HG03095 (cell line): ENCODE data around the gene FIGNL2.
"Not testable (repeated sequence)": the region's sequence is repeated elsewhere in the genome, so short reads cannot be mapped to it uniquely, and the experiment has no call there.

ENCODE experiments used
- ATAC-seq: cut with Tn5 transposase; IDR thresholded peaks from one replicate; pipeline ENCODE4 v1.9.1; 2021; ENCODE audit warnings: moderate library complexity; ENCODE audit not compliant: unreplicated experiment

Gene FIGNL2

DNA sequence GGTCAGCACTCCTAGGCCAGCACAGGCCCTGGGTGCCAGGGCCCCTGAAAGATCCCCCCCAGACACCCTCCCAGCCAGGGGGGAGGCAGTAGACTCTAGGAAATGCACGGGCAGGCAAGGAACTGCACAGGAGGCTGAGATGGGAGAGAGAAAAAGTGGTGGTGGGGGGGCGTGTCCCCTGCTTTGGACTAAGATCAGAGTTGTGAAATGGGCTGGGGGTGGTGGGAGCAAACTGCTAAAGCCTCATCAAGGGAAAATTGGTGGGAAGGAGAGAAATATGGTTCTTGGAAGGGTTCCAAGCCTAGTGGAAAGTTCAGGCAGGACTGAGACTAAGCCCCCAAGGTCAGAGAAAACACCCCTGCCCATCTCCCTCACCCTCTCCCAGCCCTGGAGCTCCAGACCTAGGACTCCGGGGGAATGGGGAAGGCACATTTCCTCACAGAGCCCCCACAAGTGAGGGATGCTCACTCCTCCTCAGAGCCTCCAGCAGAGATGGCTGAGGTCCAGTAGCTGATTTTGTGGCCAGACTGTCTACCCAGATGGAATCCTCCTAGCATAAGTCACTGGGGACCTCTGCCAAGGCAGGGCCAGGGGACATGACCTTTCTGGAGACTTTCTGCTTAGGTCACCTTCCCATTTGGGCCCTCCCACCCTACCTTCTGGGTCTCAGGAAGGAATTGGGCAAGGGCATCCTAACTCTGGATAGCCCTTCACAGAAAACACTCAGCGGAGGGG is 29.8 kb downstream of the FIGNL2 start:
- ATAC-seq: no peak

DNA sequence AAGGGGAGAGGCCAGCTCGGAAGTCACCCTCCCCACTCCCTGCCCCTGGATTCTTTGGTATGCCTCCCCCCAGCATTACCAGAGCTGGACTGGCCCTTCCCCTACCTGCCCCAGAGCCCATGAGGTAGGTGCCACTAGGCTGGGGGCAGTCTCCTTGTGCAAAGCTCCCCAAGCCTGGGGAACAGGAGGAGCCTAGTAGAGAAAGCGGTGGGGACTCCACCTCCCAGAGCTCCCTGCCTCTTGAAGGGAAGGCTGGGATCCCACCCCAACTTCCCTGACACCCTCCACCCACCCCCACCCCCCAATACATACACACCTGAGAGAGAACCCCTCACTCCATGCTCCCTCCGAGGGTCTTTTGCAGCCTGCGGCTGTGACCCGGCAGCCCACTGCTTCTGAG is 30.4 kb downstream of the FIGNL2 start:
- ATAC-seq: no peak

DNA sequence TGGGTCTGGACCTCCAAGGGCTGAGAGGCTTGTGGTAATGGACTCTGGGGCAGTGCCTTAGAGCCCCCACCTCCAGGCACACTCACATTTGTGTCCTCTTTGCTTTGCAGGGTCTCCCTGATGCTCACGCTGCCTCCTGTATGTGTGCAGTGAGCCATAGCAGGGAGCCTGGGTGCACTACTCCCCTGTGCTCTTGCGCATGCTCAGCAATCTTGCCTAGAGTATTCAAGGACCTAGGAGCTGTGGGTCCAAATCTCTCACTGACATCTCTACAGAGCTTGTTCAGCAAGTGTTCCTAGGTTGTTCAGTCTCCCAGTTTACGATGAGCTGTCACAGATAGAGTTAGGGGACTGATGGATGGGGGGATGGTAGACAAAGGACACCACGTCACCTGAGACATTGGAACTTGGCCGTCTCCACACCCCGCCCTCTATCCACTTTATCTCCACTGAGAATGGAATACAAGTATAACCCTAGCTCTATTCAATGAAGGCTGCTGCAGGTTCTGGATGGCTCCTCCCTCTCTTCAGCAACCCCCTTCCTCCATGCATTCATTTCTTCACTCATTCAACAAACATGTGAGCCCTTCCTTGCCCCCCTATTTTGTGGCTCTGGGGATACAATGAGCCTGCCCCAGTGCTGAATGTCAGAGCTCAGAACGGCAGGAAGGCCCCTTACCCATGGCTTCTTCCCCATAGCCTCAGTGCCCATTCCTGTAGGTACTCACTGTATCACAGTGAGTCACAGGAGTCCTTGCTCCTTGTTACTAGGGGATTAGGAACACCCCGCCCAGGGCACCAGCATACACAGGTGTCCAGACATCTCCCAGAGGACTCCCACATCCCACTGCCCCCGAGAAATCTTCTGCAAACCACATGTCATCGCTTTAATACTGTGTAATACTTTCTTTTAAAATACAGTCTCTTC is 31.2 kb downstream of the FIGNL2 start:
- ATAC-seq: no peak

DNA sequence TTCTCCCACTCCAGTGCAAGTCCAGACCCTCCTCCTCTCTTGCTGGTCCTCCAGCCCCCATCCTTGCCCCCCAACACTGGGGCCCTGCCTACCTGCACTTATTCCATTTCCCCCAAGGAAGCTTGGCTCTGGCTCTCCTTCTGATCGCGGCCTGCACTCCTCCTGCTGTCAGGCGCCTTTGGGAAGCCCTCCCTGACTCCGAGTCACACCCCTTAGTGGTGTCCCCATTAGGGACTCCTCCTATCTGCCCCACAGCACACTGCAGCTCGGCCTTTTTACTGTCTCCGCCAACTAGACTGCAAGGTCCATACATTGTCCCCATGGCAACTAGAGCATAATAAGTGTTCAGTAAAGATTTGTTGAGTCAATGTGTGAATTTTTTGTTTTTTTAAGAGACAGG is 32.9 kb downstream of the FIGNL2 start:
- no peak for ATAC-seq

DNA sequence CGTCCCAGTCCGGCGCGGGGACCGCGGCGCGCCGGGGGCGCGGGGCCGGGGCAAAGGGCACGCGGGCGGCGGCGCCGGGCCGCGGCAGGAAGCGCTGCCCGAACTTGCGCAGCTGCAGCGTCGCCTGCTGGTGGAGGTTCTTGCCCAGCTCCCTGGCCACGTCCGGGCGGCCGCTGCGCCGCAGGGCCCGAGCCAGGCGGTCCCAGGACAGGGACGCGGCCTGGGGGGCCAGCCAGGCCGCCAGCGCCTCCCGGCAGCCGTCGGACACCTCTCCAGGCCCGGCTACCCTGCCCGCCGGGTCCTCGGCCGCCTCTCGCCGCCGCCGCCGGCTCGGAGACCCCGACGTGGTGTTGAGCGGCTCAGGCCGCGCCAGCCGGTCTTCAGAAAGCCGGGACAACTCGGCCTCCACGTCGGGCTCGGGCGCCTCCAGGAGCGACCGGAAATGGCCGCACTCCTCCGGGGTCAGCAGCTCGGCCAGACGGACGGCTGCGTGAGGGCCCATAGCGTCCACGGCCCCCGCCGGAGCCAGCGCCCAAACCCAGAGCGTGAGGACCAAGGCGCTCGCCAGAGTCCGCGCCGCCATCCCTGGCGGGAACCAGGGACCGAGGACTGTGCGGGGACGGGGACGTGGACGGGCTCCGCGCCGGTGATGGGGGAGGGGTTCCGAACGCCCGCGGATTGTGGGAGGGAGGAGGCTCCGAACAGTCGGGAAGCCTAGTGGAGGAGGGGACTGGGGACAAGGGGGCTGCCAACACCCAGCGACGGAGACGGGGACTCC is 34.0 kb downstream of the FIGNL2 start:
- no peak for ATAC-seq

DNA sequence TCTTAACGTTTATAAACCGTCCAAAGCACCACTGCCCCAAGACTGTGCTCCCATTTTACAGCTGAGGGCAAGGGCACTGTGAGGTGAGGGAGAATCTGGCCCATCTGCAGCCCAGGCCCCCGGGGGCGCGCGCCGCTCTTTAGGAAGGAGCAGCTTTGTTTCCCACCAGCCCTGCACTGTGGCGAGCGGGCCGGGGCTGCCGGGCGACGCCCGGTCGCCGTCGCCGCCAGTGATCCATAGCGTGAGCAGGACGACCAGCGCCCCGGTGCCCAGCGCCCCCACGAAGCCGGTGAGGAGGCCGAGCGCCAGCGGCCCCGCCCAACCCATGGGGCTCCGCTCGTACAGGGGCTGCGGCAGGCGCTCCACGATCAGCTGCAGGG is 34.6 kb downstream of the FIGNL2 start:
- ATAC-seq: no peak

DNA sequence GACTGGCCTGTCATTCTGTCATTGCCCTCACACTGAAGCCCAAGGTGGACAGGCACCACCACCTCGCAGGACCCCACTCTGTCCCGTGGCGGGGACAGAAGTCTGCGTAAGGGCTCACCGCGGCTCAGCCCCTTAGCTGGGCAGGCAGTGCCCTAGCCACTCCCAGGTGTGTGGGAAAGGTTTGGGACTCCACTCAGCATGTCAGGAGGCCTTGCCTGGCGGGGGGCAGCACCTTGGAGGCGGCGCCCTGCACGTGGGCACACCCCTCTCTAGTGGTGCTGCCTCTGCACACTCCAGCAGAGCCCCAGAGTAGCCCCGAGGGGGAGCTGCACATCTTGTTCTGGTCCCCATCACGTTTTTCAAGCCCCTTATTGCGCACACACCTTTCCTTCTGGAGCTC is 35.6 kb downstream of the FIGNL2 start:
- ATAC-seq: no peak

DNA sequence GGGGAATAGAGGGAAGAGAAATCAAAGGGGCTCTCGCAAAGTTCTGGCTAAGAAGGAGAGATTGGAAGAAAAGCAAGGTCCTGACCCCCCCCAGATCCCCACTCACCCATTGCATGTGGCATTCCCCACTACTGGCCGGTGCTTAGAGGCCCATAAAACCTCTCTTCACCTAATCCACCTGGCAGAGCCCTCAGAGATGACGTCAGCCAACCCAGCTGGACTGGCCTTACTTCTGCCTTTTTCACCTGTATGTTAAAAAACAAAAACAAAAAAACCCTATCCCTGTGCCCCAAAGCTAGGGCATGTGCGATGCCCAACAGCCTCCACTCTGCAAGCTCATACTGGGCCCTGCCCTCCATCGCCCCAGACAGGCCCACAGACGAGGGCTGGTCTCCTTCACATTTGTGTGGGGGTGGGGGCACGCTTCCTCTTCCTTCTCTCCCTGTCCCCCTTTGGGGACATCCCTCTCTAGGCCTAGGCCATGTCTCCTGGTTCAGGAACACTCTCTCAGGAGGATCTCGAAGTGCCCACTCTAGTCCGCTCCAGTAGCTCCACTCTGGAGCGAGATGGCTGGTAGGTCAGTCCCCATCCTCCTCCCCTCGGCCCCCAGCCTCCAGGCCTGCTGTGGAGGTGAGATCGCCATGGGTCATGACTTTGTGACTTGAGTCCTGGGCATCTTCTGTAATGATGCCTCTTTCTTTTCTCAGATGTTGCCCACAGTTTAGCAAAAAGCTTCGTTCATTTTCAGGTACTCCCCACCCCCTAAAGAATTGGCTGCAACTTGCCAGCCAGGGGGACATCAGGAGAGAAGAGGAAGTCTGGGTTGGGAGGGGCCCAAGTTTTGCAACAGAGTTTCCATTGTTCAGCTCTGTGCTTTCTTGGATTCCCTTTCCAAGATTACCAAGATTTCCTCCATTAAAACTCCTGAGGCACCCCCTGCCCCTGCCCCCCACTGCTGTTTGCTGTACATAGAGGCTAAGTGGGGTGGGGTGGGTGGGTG is 37.0 kb downstream of the FIGNL2 start:
- no peak for ATAC-seq

DNA sequence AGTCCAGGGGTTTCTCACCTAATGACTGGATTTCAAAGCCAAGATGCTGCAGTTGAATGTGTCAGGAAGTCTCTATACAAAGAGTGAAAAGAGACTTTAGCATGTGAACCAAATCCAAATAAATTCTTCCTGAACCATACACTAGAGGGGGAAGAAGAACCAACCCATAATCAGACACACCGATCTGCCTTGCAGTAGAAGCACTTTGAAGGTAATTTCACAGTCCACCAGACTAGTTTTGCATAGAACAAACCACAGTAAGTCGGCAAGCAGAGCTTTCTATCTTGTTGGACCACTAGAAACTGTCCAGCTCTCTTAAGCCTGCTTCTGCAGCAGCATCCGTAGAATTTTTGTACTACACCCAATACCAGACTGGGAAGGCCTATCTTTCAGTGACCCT is 39.3 kb downstream of the FIGNL2 start:
- no peak for ATAC-seq

DNA sequence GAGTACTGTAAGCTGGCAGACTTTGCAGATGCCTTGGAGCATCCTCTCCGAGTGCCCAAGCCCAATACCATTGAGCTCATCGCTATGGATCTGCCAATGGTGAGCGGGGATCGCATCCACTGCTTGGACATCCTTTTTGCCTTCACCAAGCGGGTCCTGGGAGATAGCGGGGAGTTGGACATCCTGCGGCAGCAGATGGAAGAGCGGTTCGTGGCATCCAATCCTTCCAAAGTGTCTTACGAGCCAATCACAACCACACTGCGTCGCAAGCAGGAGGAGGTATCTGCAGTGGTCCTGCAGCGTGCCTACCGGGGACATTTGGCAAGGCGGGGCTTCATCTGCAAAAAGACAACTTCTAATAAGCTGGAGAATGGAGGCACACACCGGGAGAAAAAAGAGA is 41.6 kb downstream of the FIGNL2 start:
- ATAC-seq: no peak

DNA sequence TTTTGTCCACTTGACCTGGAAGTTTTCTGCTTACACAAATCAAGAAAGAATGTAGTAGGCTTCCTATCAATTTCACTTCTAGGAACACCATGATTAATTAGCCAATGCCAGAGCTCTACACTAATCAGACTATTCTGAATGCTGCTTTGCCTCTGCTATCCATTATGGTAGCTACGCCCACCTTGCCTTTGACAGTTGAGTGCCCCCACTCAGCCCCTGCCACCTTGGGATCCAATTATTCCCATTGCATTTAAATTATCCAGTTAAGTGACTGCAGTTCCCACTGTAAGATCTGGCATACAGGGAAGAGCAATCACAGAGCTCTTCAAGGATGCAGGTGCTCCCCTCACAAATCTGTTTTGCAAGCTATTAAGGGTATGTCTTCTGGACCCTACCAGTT is 47.5 kb downstream of the FIGNL2 start:
- ATAC-seq: no peak

DNA sequence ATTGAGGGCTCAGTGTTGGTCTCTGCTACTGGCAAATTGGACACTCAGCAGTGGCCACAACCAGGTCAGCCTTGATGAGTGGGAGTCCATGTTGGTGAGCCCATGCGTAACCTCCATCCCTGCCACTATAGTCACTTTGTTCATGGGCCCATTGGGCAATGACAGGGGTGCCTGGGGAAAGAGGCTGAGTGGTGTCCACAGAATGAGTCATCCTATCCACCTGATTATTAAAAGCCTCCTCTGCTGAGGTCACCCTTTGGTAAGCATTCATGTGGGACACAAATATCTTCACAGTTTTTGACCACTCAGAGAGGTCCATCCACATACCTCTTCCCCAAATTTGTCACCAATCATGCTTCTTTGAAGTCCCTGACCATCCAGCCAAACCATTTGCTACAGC is 50.0 kb downstream of the FIGNL2 start:
- ATAC-seq: no peak

DNA sequence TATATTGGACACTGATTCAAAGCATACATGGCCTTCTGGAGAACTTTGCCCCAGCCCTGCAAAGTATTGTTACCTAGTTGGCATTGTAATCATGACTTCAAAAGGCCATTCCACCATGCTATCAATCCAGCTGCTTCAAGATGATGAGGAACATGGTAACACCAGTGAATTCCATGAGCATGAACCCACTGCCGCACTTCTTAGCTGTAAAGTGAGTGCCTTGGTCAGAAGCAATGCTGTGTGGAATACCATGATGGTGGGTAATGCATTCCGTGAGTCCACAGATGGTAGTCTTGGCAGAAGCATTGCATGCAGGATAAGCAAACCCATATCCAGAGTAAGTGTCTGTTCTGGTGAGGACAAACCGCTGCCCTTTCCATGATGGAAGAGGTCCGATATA is 50.5 kb downstream of the FIGNL2 start:
- not testable (repeated sequence) for ATAC-seq

DNA sequence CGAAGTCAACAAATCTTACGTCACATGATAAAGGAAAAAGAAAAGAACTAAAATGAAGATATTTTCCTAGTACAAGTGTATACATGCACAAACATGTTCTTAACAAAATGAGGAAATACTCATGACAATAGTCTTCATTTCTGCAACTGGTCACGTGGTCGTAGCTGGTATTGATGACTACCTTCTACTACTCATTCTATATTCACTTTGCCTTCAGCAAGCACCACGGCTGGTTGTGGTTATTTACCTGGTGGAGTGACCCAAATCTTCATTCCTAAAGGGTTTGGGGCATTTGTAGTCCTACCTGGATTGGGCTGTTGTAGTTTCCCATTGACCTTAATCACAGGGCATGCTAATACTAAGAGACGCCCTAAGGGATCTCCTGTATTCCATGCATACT is 51.2 kb downstream of the FIGNL2 start:
- no peak for ATAC-seq

DNA sequence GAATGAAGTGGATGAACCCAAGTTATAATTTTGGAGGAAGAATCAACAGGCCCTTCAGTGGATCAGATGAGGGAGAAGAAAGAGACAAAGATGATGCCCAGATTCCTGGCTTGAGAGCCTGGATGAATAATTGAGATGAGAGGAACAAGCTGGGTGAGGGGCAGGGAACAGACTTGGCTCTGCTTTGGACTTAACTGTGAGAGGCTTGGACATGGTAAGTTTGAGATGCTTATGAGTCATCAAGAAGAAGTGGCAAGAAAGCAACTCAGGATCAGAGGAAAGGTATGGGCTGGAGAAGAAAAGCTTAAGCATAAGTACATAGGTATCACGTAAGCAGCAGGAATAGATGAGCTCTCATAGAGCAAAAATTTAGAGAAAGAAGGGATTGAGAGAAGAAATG is 55.3 kb downstream of the FIGNL2 start:
- no peak for ATAC-seq

DNA sequence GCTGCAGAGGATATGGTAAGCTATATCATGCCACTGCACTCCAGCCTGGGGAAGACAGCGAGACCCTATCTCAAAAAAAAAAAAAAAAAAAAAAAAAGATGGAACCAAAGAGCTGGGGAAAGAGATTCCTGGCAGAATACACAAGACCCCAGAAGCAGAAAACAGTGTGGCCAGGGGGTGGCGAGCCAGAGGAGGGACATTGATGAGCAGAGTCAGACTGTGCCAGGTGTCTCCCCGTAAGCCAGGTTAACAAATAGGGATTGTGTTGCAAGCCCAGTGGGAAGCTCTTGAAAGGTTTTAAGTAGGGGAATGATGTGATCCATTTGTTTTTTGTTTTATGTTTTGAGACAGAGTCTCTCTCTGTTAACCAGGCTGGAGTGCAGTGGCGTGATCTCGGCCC is 56.1 kb downstream of the FIGNL2 start:
- no peak for ATAC-seq

DNA sequence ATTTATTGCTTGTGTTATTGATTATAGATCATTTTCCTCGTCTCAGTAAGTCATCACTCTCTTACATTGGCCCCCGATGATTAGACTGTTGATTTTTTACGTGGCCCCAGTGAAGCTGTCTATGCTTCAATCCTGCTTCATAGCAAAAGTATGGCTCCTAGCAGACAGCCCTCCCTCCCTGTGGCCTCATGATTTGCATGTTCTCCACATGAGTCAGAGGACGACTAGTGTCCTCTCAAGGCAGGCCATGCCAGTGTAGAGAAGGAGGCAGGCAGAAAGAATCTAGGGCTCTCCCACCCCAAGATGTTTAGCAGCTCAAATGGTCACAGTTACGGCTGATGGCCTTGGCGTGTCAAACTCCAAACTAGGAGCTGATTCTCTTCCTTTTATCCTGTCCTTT is 59.6 kb downstream of the FIGNL2 start:
- ATAC-seq: no peak

DNA sequence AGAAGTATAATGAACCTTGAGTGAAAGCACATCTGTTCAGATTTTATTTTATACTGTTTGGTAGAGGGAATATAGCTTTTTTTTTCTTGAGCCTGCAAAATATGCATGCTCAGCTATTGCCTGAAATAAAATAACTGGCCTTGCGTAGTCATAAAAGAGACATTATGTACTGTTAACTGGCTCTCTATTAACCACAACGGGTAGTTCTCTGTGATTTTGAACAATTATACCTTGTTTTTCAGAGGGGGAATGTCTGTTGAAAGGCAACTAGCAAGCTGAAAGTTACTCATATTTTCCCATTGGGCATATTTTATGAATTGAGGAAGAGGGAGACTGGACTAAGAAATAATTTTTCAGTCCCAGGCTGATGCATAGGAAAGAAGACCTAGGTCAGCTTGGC is 62.6 kb downstream of the FIGNL2 start:
- ATAC-seq: no peak

DNA sequence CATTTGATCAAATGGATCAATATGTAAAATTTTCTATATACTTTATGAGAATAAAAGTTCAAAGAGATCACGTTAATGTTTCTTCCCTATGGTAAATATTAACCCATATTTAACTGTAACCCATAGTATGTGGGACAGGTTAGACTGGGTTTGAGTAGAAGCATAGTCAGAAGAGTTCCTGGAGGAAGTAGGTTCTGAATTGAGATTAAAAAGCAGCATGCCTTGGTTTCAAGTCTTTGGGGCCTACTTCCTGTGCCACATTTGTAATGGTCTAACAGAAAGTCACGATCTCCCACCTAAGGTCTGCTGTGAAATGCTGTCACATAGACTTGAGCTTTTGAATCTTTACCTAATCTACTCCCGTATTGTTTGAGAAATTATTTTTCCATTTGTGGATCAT is 63.8 kb downstream of the FIGNL2 start:
- no peak for ATAC-seq

DNA sequence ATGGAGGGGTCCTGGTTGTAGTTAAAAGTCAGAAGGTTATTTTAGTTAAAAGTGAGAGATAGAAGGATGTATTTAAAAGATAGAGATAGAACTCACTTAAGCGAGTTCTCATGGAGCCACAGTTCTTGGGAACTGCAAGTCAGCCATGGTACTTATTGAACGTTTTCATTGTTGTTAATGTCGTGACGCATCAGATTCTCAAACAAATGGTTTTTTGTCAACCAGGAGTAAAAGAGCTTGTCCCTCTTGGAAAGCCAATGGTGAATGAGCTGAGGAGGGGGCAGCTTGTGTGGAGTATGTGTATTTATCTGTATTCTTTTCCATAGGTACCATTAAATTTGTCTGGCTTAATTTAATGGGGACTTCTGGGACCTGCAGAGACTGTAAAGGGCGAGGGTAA is 68.6 kb downstream of the FIGNL2 start:
- ATAC-seq: no peak
